OCI-LY3 (cell line): ENCODE data around the gene ACOXL.
A peak's percentile ranks its signal among the peaks of the same experiment; 100 is the strongest.

ENCODE experiments used
- H2AFZ ChIP-seq: fragments of 200-600, 300-600 bp; shearing (Covaris generic); 2 replicates; pipeline ENCODE4 v1.6.0; 2014; ENCODE audit warnings: antibody characterized with exemption, low read depth, low read length
- H3K27ac ChIP-seq: fragments of 200-600, 300-600 bp; sonication (generic); 2 replicates; pipeline ENCODE4 v1.5.1; 2014; ENCODE audit warnings: mild to moderate bottlenecking, low read length, moderate library complexity, mixed read lengths
- H3K27me3 ChIP-seq: fragments of 200-600, 300-600 bp; sonication (generic); 2 replicates; pipeline ENCODE4 v1.6.1; 2014; ENCODE audit warnings: low read depth, low read length, mixed read lengths
- H3K36me3 ChIP-seq: fragments of 200-600, 300-600 bp; sonication (generic); replicated peaks from 2 replicates; pipeline ENCODE3; 2014; ENCODE audit warnings: low read depth, low read length, mixed read lengths
- H3K4me1 ChIP-seq: fragments of 300-600, 200-600 bp; sonication (generic); 2 replicates; pipeline ENCODE4 v1.6.1; 2014; ENCODE audit warnings: low read length, mixed read lengths
- H3K4me2 ChIP-seq: fragments of 200-600, 300-600 bp; sonication (generic); 2 replicates; pipeline ENCODE4 v1.6.1; 2014; ENCODE audit warnings: low read length, mixed read lengths
- H3K4me3 ChIP-seq: fragments of 300-600, 200-600 bp; sonication (generic); 2 replicates; pipeline ENCODE4 v1.5.1; 2014; ENCODE audit warnings: antibody characterized with exemption, mild to moderate bottlenecking, low read length, moderate library complexity
- H3K79me2 ChIP-seq: fragments of 300-600, 200-600 bp; shearing (Covaris generic); 2 replicates; pipeline ENCODE4 v1.6.1; 2014; ENCODE audit warnings: mild to moderate bottlenecking, low read length, mixed read lengths
- H3K9ac ChIP-seq: fragments of 300-600, 200-600 bp; shearing (Covaris generic); 2 replicates; pipeline ENCODE4 v1.6.0; 2014; ENCODE audit warnings: mild to moderate bottlenecking, low read length, moderate library complexity
- H3K9me3 ChIP-seq: fragments of 200-600, 300-600 bp; shearing (Covaris generic); 2 replicates; pipeline ENCODE4 v1.6.1; 2014; ENCODE audit warnings: low read length, mixed read lengths; ENCODE audit not compliant: insufficient read depth
- H4K20me1 ChIP-seq: fragments of 200-600, 300-600 bp; sonication (generic); 2 replicates; pipeline ENCODE4 v1.6.1; 2016; ENCODE audit warnings: low read length, mixed read lengths; ENCODE audit not compliant: insufficient read depth
- CTCF ChIP-seq: fragments of 200-600, 300-600 bp; sonication (generic); IDR thresholded peaks from 2 replicates; pipeline ENCODE4 v1.5.1; 2014; ENCODE audit warnings: antibody characterized with exemption, low read length, low read depth
- EZH2phosphoT487 ChIP-seq: fragments of 200-600 bp; shearing (Covaris generic); IDR thresholded peaks from 2 replicates; pipeline ENCODE4 v1.6.1; 2018; ENCODE audit warnings: antibody characterized with exemption, mixed run types, low read depth

The ACOXL gene

GRCh38 chr2:111024496-111024895, 292.1 kb downstream of the ACOXL start:
- Histone ChIP-seq H3K27me3 (peaks cover 73% of the 10 kb centered on the region), H3K9me3 (no peaks in the 10 kb centered on the region), H3K4me3 (no peak overlapping the region), H3K27ac (no peak overlapping the region), H3K9ac (no peak overlapping the region), H2AFZ (no peak overlapping the region), H3K79me2 (no peaks in the 10 kb centered on the region), H4K20me1 (peaks cover 8% of the 10 kb centered on the region), H3K4me1 (no peaks in the 10 kb centered on the region), H3K4me2 (no peak overlapping the region), H3K36me3 (no peaks in the 10 kb centered on the region)
- TF ChIP-seq CTCF (no peak), EZH2phosphoT487 (no peak)

- H3K9ac ChIP-seq: no peak overlapping the region
- H2AFZ ChIP-seq: no peak overlapping the region
- no peaks in the 10 kb centered on the region for H3K9me3 ChIP-seq
- H3K4me3 ChIP-seq: no peak overlapping the region
- H3K79me2 ChIP-seq: no peaks in the 10 kb centered on the region
- TF ChIP-seq CTCF: no peak
- no peak for TF ChIP-seq EZH2phosphoT487
- no peak overlapping the region for H3K27ac ChIP-seq
- no peak overlapping the region for H3K4me2 ChIP-seq
- H3K36me3 ChIP-seq: no peaks in the 10 kb centered on the region
- H3K27me3 ChIP-seq: peaks cover 81% of the 10 kb centered on the region
- peaks cover 16% of the 10 kb centered on the region for H4K20me1 ChIP-seq
- peaks cover 4% of the 10 kb centered on the region for H3K4me1 ChIP-seq
Observed at GRCh38 chr2:111025288-111025687, 292.9 kb downstream of the ACOXL start.

- H3K36me3 ChIP-seq: no peaks in the 10 kb centered on the region
- peaks cover 43% of the 10 kb centered on the region for H4K20me1 ChIP-seq
- TF ChIP-seq EZH2phosphoT487 (no peak), CTCF (peak; percentile 46)
- H3K79me2 ChIP-seq: no peaks in the 10 kb centered on the region
- no peak overlapping the region for H3K4me2 ChIP-seq
- no peaks in the 10 kb centered on the region for H3K9me3 ChIP-seq
- peaks cover 90% of the 10 kb centered on the region for H3K27me3 ChIP-seq
- no peak overlapping the region for H3K4me3 ChIP-seq
- H2AFZ ChIP-seq: no peak overlapping the region
- peaks cover 16% of the 10 kb centered on the region for H3K4me1 ChIP-seq
- no peak overlapping the region for H3K27ac ChIP-seq
- no peak overlapping the region for H3K9ac ChIP-seq
Observed at GRCh38 chr2:111028720-111029119, 296.3 kb downstream of the ACOXL start.

GRCh38 chr2:111029181-111029927, 297.0 kb downstream of the ACOXL start:
- no peak overlapping the region for H3K4me3 ChIP-seq
- H3K79me2 ChIP-seq: no peaks in the 10 kb centered on the region
- no peaks in the 10 kb centered on the region for H3K9me3 ChIP-seq
- TF ChIP-seq EZH2phosphoT487 (no peak), CTCF (no peak)
- H3K27me3 ChIP-seq: peaks cover 90% of the 10 kb centered on the region
- H3K4me1 ChIP-seq: peaks cover 16% of the 10 kb centered on the region
- H3K27ac ChIP-seq: no peak overlapping the region
- no peaks in the 10 kb centered on the region for H3K36me3 ChIP-seq
- no peak overlapping the region for H2AFZ ChIP-seq
- H4K20me1 ChIP-seq: peaks cover 48% of the 10 kb centered on the region
- H3K9ac ChIP-seq: no peak overlapping the region
- H3K4me2 ChIP-seq: no peak overlapping the region
